Thyroid gland (tissue), 4 donors: ENCODE measurements around the gene GGT6.

Experiments used
- CTCF ChIP-seq, 6 experiments: fragments of 200-600 bp in 3 of 6; fragments of 450-650 bp in 3 of 6; sonication (generic) in 3 of 6; IDR thresholded peaks; one replicate each; pipeline ENCODE4 v1.5.1; 2016 to 2019; ENCODE audit warnings: antibody characterized with exemption in 6 of 6, mild to moderate bottlenecking in 2 of 6, inconsistent platforms in 1 of 6, moderate library complexity in 1 of 6
- POLR2A ChIP-seq, 2 donors: fragments of 450-650 bp; IDR thresholded peaks; one replicate each; pipeline ENCODE4 v1.6.1; 2017; ENCODE audit warnings: antibody characterized with exemption in 2 of 2, mild to moderate bottlenecking in 2 of 2, moderate library complexity in 1 of 2

DNA sequence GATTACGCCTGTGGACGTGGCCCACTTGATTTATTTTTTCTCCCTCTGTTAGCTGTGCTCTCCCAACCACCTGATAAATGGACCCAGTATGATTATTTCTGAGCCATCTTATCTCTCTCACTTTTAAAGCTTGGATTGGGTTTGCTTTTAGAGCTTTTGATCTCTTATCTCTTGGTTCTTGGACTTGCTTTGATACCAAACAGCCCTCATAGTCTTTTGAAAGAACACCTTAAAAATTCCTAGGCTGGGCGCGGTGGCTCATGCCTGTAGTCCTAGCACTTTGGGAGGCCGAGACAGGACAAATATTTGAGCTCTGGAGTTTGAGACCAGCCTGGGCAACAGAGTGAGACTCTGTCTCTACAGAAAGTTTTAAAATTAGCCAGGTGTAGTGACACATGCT, 49.8 kb upstream of the GGT6 start:
- TF ChIP-seq POLR2A (IDR thresholded peaks at IDR 0.05) (no peak), CTCF (IDR thresholded peaks at IDR 0.05) (no peak)
